ENCODE results near the gene RABEP2. TPM values are rescaled to one million over a fixed set of nuclear protein-coding genes. Genes with fewer than 3 reads are reported as not detected.

Gene RABEP2
- total and polyA plus RNA-seq, 8 donors, result 11.5 to 66.1 (median 15.4) TPM

- WGBS, 2 donors, result 32 to 74% methylated on average over 2 of the region's 2 CpGs
- H3K4me3 ChIP-seq, result no peak overlapping the region
- H3K4me1 ChIP-seq, result peaks cover 0 to 9% (median 0%) of the 10 kb centered on the region in 3 donors
- DNase-seq (no peak), FAIRE-seq (no peak), ATAC-seq (no peak)
- no peaks in the 10 kb centered on the region for H3K9me3 ChIP-seq
- no peaks in the 10 kb centered on the region for H3K27me3 ChIP-seq
- intact Hi-C loops (cut with DNase I), result no loop called here
- no peaks in the 10 kb centered on the region for H3K36me3 ChIP-seq
- H3K27ac ChIP-seq, result no peak overlapping the region
- no peak for TF ChIP-seq CTCF (IDR thresholded peaks at IDR 0.05)
Measured at GRCh38 chr16:28877655-28878000, 47.4 kb downstream of the RABEP2 start.

- no peak overlapping the region for H3K4me3 ChIP-seq
- WGBS, 2 donors, result 53 to 59% methylated on average over 12 of the region's 12 CpGs
- FAIRE-seq, result no peak
- no peaks in the 10 kb centered on the region for H3K9me3 ChIP-seq
- peaks cover 0 to 9% (median 0%) of the 10 kb centered on the region in 3 donors for H3K4me1 ChIP-seq
- TF ChIP-seq CTCF (IDR thresholded peaks at IDR 0.05), result no peak
- no peak for ATAC-seq
- H3K27me3 ChIP-seq, result no peaks in the 10 kb centered on the region
- no peaks in the 10 kb centered on the region for H3K36me3 ChIP-seq
- intact Hi-C loops (cut with DNase I), result no loop called here
- DNase-seq, result no peak
- H3K27ac ChIP-seq, result no peak overlapping the region
Measured at GRCh38 chr16:28876973-28877654, 47.9 kb downstream of the RABEP2 start.

- Histone ChIP-seq H3K27me3 (no peaks in the 10 kb centered on the region), H3K4me1 (peaks cover 0 to 9% (median 0%) of the 10 kb centered on the region in 3 donors), H3K4me3 (no peak overlapping the region), H3K9me3 (no peaks in the 10 kb centered on the region), H3K27ac (no peak overlapping the region), H3K36me3 (peaks cover 0 to 3% (median 0%) of the 10 kb centered on the region in 3 donors)
- WGBS, 2 donors, result 58 to 60% methylated on average over 17 of the region's 17 CpGs
- DNase-seq (no peak), ATAC-seq (no peak), FAIRE-seq (no peak)
- intact Hi-C loops (cut with DNase I), result no loop called here
- no peak for TF ChIP-seq CTCF (IDR thresholded peaks at IDR 0.05)
Measured at GRCh38 chr16:28876019-28876659, 48.9 kb downstream of the RABEP2 start.

- no peaks in the 10 kb centered on the region for H3K27me3 ChIP-seq
- peaks cover 0 to 4% (median 0%) of the 10 kb centered on the region in 3 donors for H3K36me3 ChIP-seq
- 63 to 66% methylated on average over 10 to 13 of the region's 13 CpGs for WGBS, 2 donors
- no peak overlapping the region for H3K27ac ChIP-seq
- H3K9me3 ChIP-seq, result no peaks in the 10 kb centered on the region
- ATAC-seq (no peak), FAIRE-seq (no peak), DNase-seq (no peak)
- H3K4me1 ChIP-seq, result peaks cover 0 to 8% (median 0%) of the 10 kb centered on the region in 3 donors
- no peak overlapping the region for H3K4me3 ChIP-seq
- intact Hi-C loops (cut with DNase I), result no loop called here
- TF ChIP-seq CTCF (IDR thresholded peaks at IDR 0.05), result no peak
Measured at GRCh38 chr16:28875134-28876018, 49.7 kb downstream of the RABEP2 start.
